ENCODE measurements around the gene PLS3. TPM values are rescaled to one million over a fixed set of nuclear protein-coding genes. Genes with fewer than 3 reads are reported as not detected.

PLS3 gene
- total and polyA plus RNA-seq, 2 of the 4 experiments (the other 2 are of a cell fraction): 158 to 252 TPM

GRCh38 chrX:115576676-115577075 is 15.7 kb downstream of the PLS3 start:
- DNase-seq (no peak), ATAC-seq (ENCODE audit: low read depth) (no peak)
- Histone ChIP-seq H3K4me3 (ENCODE audit: insufficient read depth, low read depth, low read length) (no peak overlapping the region), H3K4me2 (ENCODE audit: low read depth, low read length) (no peak overlapping the region), H3K36me3 (ENCODE audit: control insufficient read depth, insufficient read depth, low read length) (peaks cover 4% of the 10 kb centered on the region; the same call in 1 of the 2 replicates), H3K27ac (ENCODE audit: insufficient read depth, low read length) (no peak overlapping the region), H3K27me3 (ENCODE audit: control insufficient read depth, insufficient read depth, low read length) (peaks cover 2% of the 10 kb centered on the region), H3K14ac (replicated peaks; ENCODE audit: low read depth, low read length) (no peak overlapping the region), H2BK15ac (ENCODE audit: low read depth, low read length) (no peak overlapping the region), H2AK9ac (replicated peaks; ENCODE audit: low read depth, low read length, poor library complexity) (no peak overlapping the region), H3K9me3 (ENCODE audit: control insufficient read depth, insufficient read depth, low read length) (no peaks in the 10 kb centered on the region), H3K4ac (ENCODE audit: low read depth, low read length) (no peak overlapping the region), H3K18ac (ENCODE audit: low read depth, low read length) (no peak overlapping the region), H3K9ac (ENCODE audit: low read depth, low read length) (no peak overlapping the region), H3K56ac (ENCODE audit: extremely low read depth, insufficient read depth, low read length) (no peak overlapping the region), H4K5ac (ENCODE audit: low read depth, low read length) (no peak overlapping the region), H3K9me1 (ENCODE audit: insufficient read depth, low read length) (no peaks in the 10 kb centered on the region; the same call in 1 of the 2 replicates), H2BK5ac (ENCODE audit: low read depth, low read length, poor library complexity, severe bottlenecking) (no peak overlapping the region), H2AK5ac (ENCODE audit: low read depth, low read length) (no peak overlapping the region), H4K20me1 (ENCODE audit: insufficient read depth, low read length) (no peaks in the 10 kb centered on the region; the same call in 1 of the 2 replicates), H2AFZ (replicated peaks; ENCODE audit: low read length, poor library complexity) (no peak overlapping the region), H2BK120ac (ENCODE audit: low read depth, low read length) (no peak overlapping the region), H4K8ac (ENCODE audit: low read depth in 2 of 2, low read length in 2 of 2) (no peak overlapping the region), H3K79me1 (ENCODE audit: low read depth in 1 of 2, low read length in 2 of 2) (no peaks in the 10 kb centered on the region), H2BK20ac (ENCODE audit: low read depth, low read length) (no peak overlapping the region), H3K4me1 (ENCODE audit: control insufficient read depth, insufficient read depth, low read length) (no peaks in the 10 kb centered on the region), H3K23ac (ENCODE audit: low read depth, low read length) (no peak overlapping the region), H4K91ac (ENCODE audit: insufficient read depth, low read depth, low read length) (no peak overlapping the region)
- dilution Hi-C loops (cut with HindIII; ENCODE audit: low sequenced_read_pairs, unreplicated experiment): no loop called here
- BruUV-seq (replicated peaks): no TSS peak
- POLR2A ChIA-PET (ENCODE audit: unreplicated experiment): no interaction called here
- WGBS, 2 experiments (ENCODE audit: extremely low coverage in 2 of 2, insufficient read length in 1 of 2): no CpG with 5 or more reads among the region's 5 CpGs
- TF ChIP-seq FOS (IDR thresholded peaks at IDR 0.05; ENCODE audit: low read depth, low read length) (no peak), CHD1 (IDR thresholded peaks at IDR 0.05; ENCODE audit: low read depth, low read length) (no peak), POLR2A (IDR thresholded peaks at IDR 0.05; ENCODE audit: low read depth, low read length) (no peak)
- intact Hi-C loops (cut with micrococcal nuclease): no loop called here
- in situ Hi-C loops (cut with MboI; ENCODE audit: low sequenced_read_pairs): no loop called here
- CTCF ChIA-PET: no interaction called here

Data from IMR-90 (cell line).